Activated T-cell treated with anti-CD3 and anti-CD28 coated beads, Interleukin-2, amount 50 U/mL, for 24 hours (primary cell): ENCODE data around the gene NUDT14.

Experiments used
- DNase-seq: peaks from one replicate; pipeline ENCODE4 v3.0.0-alpha.2; 2020
- H3K27ac Mint-ChIP-seq: 2 replicates; pipeline ENCODE4 v1.8.0; 2020; ENCODE audit warnings: mild to moderate bottlenecking, mixed read lengths
- H3K27me3 Mint-ChIP-seq: 2 replicates; pipeline ENCODE4 v1.8.0; 2020; ENCODE audit warnings: mixed read lengths
- H3K36me3 Mint-ChIP-seq: 2 replicates; pipeline ENCODE4 v1.8.0; 2020; ENCODE audit warnings: low read depth, mixed read lengths
- H3K4me1 Mint-ChIP-seq: 2 replicates; pipeline ENCODE4 v1.8.0; 2020; ENCODE audit warnings: low read depth, mixed read lengths
- H3K4me3 Mint-ChIP-seq: 2 replicates; pipeline ENCODE4 v1.8.0; 2020; ENCODE audit warnings: mild to moderate bottlenecking, moderate library complexity, mixed read lengths
- H3K9me3 Mint-ChIP-seq: 2 replicates; pipeline ENCODE4 v1.8.0; 2020; ENCODE audit warnings: mixed read lengths

Gene NUDT14

GRCh38 chr14:105155071-105155651 is 26.0 kb downstream of the NUDT14 start:
- H3K4me3 Mint-ChIP-seq, result no peak overlapping the region
- H3K27ac Mint-ChIP-seq, result no peak overlapping the region
- H3K36me3 Mint-ChIP-seq, result no peaks in the 10 kb centered on the region
- H3K4me1 Mint-ChIP-seq, result no peaks in the 10 kb centered on the region
- DNase-seq, result no peak
- H3K9me3 Mint-ChIP-seq, result no peaks in the 10 kb centered on the region
- no peaks in the 10 kb centered on the region for H3K27me3 Mint-ChIP-seq

- Mint-ChIP-seq H3K27ac (no peak overlapping the region), H3K27me3 (no peaks in the 10 kb centered on the region), H3K36me3 (no peaks in the 10 kb centered on the region), H3K4me3 (no peak overlapping the region), H3K9me3 (no peaks in the 10 kb centered on the region), H3K4me1 (no peaks in the 10 kb centered on the region)
- no peak for DNase-seq
Observed at GRCh38 chr14:105154476-105154871, 26.6 kb downstream of the NUDT14 start.

DNA sequence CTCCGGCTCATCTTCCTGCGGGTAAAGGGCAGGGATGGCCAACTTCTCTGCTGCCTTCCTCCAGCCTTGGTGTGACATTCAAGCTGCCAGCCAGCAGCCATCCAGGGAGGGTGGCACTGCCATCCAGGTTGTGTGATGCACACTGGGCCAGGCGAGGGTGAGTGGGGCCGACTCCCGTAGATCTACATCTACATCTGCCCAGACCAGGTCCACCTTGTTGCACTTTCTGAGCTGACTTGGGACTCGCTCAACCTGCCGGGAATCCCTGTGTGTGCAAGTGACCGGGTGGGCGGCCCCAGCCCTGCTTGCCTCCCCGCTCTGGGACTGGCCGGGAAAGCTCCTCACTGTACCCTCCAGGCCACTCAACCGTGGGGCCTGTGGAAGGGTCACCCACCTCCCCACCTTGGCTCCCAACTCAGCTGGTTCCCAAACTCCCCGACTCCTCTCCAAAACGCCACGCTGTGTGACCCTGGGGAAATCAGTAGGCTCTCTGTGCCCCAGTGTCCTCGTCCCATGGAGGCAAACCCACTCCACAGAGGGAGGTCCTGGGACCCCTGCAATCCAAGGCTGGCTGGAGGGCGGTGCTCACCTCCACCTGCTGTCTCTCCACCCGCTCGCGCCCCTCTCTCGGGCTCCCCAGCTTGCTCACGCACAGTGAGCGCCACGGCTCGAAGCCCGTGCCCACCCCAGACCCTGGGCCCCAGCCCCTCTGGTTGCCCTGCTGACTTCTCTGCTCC is 27.2 kb downstream of the NUDT14 start:
- DNase-seq, result no peak
- no peaks in the 10 kb centered on the region for H3K9me3 Mint-ChIP-seq
- H3K36me3 Mint-ChIP-seq, result no peaks in the 10 kb centered on the region
- no peaks in the 10 kb centered on the region for H3K27me3 Mint-ChIP-seq
- H3K4me3 Mint-ChIP-seq, result no peak overlapping the region
- H3K4me1 Mint-ChIP-seq, result no peaks in the 10 kb centered on the region
- H3K27ac Mint-ChIP-seq, result no peak overlapping the region

DNA sequence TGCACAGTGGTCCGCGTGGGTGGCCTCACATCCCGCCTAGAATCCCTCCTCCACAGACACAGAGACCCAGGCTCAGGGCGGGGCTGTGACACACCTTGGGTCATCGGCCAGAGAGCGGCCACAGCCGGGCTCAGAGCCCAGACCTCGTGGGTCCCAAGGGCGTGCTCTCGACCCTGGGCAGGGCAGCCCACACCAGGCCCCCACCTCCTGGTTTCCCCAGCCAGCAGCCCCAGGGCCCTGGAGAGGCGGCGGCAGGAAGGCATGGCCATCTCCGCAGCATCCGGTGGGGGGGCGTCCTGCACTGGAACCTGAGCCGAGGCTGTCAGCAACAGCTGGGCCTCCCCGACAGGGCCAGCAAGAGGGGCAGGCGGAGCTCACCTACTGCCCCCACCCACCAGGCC is 27.8 kb downstream of the NUDT14 start:
- no peak overlapping the region for H3K27ac Mint-ChIP-seq

DNA sequence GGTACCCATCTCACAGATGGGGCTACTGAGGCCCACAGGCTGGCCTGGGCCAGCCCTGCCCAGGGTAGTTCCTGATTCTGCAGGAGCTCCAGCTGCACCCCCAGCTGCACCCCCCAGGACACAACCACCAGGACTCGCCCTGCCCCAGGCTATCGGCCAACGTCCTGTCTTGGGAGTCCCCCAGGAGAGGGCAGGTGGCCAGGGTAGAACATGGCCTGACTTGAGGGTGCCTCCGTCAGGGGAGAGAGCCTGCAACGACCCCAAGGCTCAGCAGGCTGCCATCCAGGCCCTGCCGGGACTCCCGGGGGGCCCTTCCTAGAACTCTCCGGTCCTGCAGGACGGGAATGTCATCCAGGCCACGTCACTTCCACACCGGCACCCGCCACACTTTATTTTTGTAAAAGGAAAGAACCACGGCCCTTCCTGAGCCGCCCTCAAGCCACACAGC is 28.3 kb downstream of the NUDT14 start:
- no peaks in the 10 kb centered on the region for H3K36me3 Mint-ChIP-seq
- H3K4me3 Mint-ChIP-seq, result no peak overlapping the region
- no peaks in the 10 kb centered on the region for H3K27me3 Mint-ChIP-seq
- no peaks in the 10 kb centered on the region for H3K9me3 Mint-ChIP-seq
- H3K27ac Mint-ChIP-seq, result no peak overlapping the region
- DNase-seq, result no peak
- H3K4me1 Mint-ChIP-seq, result no peaks in the 10 kb centered on the region

More for the DNA sequence above, 27.8 kb downstream of the NUDT14 start:
- Mint-ChIP-seq H3K27me3 (no peaks in the 10 kb centered on the region), H3K36me3 (no peaks in the 10 kb centered on the region), H3K4me3 (no peak overlapping the region), H3K4me1 (no peaks in the 10 kb centered on the region), H3K9me3 (no peaks in the 10 kb centered on the region)
- DNase-seq, result no peak

DNA sequence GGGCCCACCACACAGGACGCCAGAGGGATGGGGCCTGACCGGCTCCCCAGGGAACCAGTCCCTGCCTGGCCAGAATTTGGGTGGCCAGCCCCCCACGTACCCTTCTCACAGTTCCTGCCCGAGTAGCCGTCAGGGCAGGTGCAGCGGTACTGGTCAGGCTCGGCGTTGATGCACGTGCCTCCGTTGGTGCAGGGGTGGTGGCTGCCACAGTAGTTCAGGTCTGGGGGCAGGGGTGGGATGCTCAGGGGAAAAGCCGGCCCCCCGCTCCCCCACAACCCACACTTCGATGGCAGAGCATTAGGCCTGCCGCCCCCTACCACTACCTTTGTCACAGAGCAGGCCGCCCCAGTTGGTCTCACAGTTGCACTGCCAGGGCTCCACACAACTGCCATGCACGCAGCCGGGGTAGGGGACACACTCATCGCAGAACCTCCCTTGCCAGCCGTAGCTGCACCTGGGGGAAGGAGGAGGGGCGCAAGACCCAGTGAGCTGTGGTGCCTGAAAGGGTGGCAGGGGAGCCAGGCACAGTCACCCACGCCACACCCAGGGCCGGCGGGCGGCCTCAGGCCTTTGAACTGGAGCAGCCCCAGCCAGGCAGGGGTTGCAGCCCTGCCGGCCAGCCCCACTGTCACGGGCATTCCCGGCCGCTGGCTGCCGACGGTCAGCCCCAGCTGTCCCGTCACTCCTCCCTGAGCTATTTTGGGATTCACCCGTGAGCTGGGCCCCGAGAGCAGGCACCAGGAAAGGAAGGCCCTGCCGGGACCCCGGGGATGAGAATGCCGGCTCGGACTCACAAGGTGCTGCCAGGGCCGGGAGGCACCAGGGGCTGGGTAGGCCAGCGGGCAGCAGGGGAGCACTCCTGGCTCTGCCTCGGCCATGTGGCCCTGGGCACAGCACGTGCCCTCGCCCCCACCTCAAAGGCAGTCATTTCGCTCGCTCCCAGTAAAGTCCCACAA is 29.0 kb downstream of the NUDT14 start:
- Mint-ChIP-seq H3K27ac (no peak overlapping the region), H3K27me3 (no peaks in the 10 kb centered on the region), H3K9me3 (no peaks in the 10 kb centered on the region), H3K4me1 (no peaks in the 10 kb centered on the region), H3K36me3 (no peaks in the 10 kb centered on the region), H3K4me3 (no peak overlapping the region)
- DNase-seq, result no peak

- Mint-ChIP-seq H3K4me1 (no peaks in the 10 kb centered on the region), H3K4me3 (no peak overlapping the region), H3K27me3 (no peaks in the 10 kb centered on the region), H3K27ac (no peak overlapping the region), H3K36me3 (no peaks in the 10 kb centered on the region), H3K9me3 (no peaks in the 10 kb centered on the region)
- no peak for DNase-seq
Observed at GRCh38 chr14:105151084-105151837, 29.9 kb downstream of the NUDT14 start.

- Mint-ChIP-seq H3K27ac (no peak overlapping the region), H3K4me3 (no peak overlapping the region), H3K27me3 (no peaks in the 10 kb centered on the region), H3K9me3 (no peaks in the 10 kb centered on the region), H3K4me1 (no peaks in the 10 kb centered on the region), H3K36me3 (no peaks in the 10 kb centered on the region)
- DNase-seq, result no peak
Observed at GRCh38 chr14:105150368-105151083, 30.6 kb downstream of the NUDT14 start.

- H3K27ac Mint-ChIP-seq, result no peak overlapping the region
- no peaks in the 10 kb centered on the region for H3K27me3 Mint-ChIP-seq
- H3K4me1 Mint-ChIP-seq, result no peaks in the 10 kb centered on the region
- H3K9me3 Mint-ChIP-seq, result no peaks in the 10 kb centered on the region
- H3K4me3 Mint-ChIP-seq, result no peak overlapping the region
- no peak for DNase-seq
- H3K36me3 Mint-ChIP-seq, result no peaks in the 10 kb centered on the region
Observed at GRCh38 chr14:105150026-105150367, 31.1 kb downstream of the NUDT14 start.

- H3K27ac Mint-ChIP-seq, result no peak overlapping the region
- H3K27me3 Mint-ChIP-seq, result no peaks in the 10 kb centered on the region
- H3K9me3 Mint-ChIP-seq, result no peaks in the 10 kb centered on the region
- H3K4me3 Mint-ChIP-seq, result no peak overlapping the region
- H3K36me3 Mint-ChIP-seq, result no peaks in the 10 kb centered on the region
- no peaks in the 10 kb centered on the region for H3K4me1 Mint-ChIP-seq
- no peak for DNase-seq
Observed at GRCh38 chr14:105149146-105149781, 31.8 kb downstream of the NUDT14 start.

- Mint-ChIP-seq H3K9me3 (no peaks in the 10 kb centered on the region), H3K36me3 (no peaks in the 10 kb centered on the region), H3K4me1 (no peaks in the 10 kb centered on the region), H3K4me3 (no peak overlapping the region), H3K27me3 (no peaks in the 10 kb centered on the region), H3K27ac (no peak overlapping the region)
- DNase-seq, result no peak
Observed at GRCh38 chr14:105148604-105149145, 32.4 kb downstream of the NUDT14 start.

DNA sequence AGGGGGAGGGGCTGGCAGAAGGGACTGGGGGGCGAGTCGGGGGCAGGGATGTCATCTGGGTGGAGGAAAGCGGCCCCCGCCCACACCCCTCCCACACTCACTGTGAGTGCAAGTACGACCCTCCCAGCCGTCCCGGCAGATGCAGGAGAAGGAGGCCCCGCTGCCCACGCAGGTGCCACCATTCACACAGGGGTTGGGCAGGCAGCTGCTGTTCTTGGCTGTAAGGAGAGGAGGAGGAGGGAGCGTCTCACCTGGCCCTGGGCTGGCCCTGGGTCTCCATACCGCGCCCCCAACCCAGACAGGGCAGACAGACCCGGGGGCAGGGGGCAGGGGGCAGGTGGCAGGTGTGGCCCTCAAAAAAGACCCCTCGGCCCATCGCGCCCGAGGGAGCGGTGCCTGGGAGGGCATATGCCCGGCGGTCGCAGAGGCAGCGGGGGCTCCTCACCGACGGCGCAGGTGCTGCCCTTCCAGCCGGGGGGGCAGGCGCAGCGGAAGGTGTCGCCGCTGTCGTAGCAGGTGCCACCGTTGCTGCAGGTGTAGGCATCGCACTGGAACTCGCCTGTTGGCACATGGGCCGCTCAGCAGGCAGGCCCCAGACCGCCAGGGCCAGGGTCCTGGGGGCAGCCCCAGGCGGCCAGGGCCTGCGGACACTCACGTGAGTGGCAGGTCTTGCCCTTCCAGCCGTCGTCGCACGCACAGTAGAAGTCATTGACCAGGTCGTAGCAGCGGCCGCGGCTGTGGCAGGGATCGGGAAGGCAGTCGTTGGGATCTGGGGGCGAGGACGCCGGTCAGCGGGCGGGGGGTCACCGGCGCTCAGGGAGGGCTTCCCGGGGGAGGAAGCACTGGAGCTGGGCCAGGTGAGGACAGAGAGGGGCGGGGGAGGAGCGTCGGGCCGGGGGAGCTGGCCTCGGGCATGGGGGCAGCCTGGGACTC is 33.2 kb downstream of the NUDT14 start:
- no peaks in the 10 kb centered on the region for H3K36me3 Mint-ChIP-seq
- no peak overlapping the region for H3K4me3 Mint-ChIP-seq
- H3K9me3 Mint-ChIP-seq, result no peaks in the 10 kb centered on the region
- no peaks in the 10 kb centered on the region for H3K27me3 Mint-ChIP-seq
- no peak overlapping the region for H3K27ac Mint-ChIP-seq
- DNase-seq, result no peak
- H3K4me1 Mint-ChIP-seq, result no peaks in the 10 kb centered on the region
